Esophagus (tissue), 2 donors: ENCODE data around the gene SOWAHB. TPM values are rescaled to one million over a fixed set of nuclear protein-coding genes. Genes with fewer than 3 reads are reported as not detected.

Experiments used
- H3K27ac ChIP-seq, 2 donors: one replicate each; pipeline ENCODE4 v1.5.1; 2013; ENCODE audit warnings: low read depth in 2 of 2, mild to moderate bottlenecking in 2 of 2, inconsistent platforms in 1 of 2, low read length in 1 of 2, moderate library complexity in 1 of 2
- H3K27me3 ChIP-seq, 2 donors: one replicate each; pipeline ENCODE4 v1.6.1; 2013; ENCODE audit warnings: low read length in 2 of 2, control low read depth in 1 of 2, mild to moderate bottlenecking in 1 of 2; ENCODE audit not compliant: insufficient read depth in 2 of 2, control insufficient read depth in 1 of 2
- H3K36me3 ChIP-seq, 2 donors: one replicate each; pipeline ENCODE4 v1.6.1; 2013; ENCODE audit warnings: low read length in 1 of 2; ENCODE audit not compliant: control insufficient read depth in 2 of 2, insufficient read depth in 2 of 2
- H3K4me1 ChIP-seq, 2 donors: one replicate each; pipeline ENCODE4 v1.6.1; 2013; ENCODE audit warnings: low read length in 1 of 2; ENCODE audit not compliant: control insufficient read depth in 2 of 2, insufficient read depth in 2 of 2
- H3K4me3 ChIP-seq, 2 donors: one replicate each; pipeline ENCODE4 v1.5.1; 2013; ENCODE audit warnings: low read length in 2 of 2, mild to moderate bottlenecking in 2 of 2, low read depth in 1 of 2, moderate library complexity in 1 of 2
- H3K9me3 ChIP-seq, 2 donors: one replicate each; pipeline ENCODE4 v1.6.1; 2013; ENCODE audit warnings: mild to moderate bottlenecking in 2 of 2, low read depth in 1 of 2, low read length in 1 of 2, moderate library complexity in 1 of 2; ENCODE audit not compliant: control insufficient read depth in 2 of 2, insufficient read depth in 1 of 2
- WGBS, 2 donors: extraction: QIAGEN DNeasy Blood & Tissue Kit; methylation state at CpG; one replicate each; pipeline ENCODE4 v1.1.7; 2013; 5-methylcytosine and 5-hydroxymethylcytosine counted together
- polyA plus RNA-seq, 2 donors: library from polyadenylated mRNA; stranded (reverse); fragments of 200-250 nt; gene quantifications; one replicate each; pipeline ENCODE4 v1.2.3, GENCODE V29; 2013
- donor health status: healthy with polysubstance abuse.
- donor health status: Bipolar disorder and iron deficiency.

SOWAHB gene
- polyA plus RNA-seq, 2 donors: 1.6 to 6.2 TPM

- no peak overlapping the region for H3K4me3 ChIP-seq
- WGBS, 2 donors: 78 to 92% methylated on average over 5 of the region's 5 CpGs
- H3K36me3 ChIP-seq: no peaks in the 10 kb centered on the region
- no peaks in the 10 kb centered on the region for H3K27me3 ChIP-seq
- no peak overlapping the region for H3K27ac ChIP-seq
- no peaks in the 10 kb centered on the region for H3K4me1 ChIP-seq
- no peaks in the 10 kb centered on the region for H3K9me3 ChIP-seq
These were observed 25.8 kb upstream of the SOWAHB start for GRCh38 chr4:76923619-76924357.

DNA sequence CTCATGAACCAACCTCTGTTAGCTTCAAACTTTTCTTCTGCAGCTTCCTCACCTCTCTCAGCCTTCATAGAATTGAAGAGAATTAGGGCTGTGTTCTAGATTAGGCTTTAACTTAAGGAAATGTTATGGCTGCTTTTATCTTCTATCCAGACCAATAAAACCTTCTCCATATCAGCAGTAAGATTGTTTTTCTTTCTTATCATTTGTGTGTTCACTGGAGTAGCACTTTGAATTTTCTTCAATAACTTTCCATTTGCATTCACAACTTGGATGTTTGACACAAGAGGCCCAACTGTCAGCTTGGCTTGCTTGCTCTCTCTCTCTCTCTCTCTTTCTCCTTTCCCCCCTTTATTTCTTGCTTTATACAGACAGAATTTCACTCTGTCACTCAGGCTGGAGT is 22.8 kb upstream of the SOWAHB start:
- Histone ChIP-seq H3K4me1 (no peaks in the 10 kb centered on the region), H3K9me3 (no peaks in the 10 kb centered on the region), H3K27me3 (no peaks in the 10 kb centered on the region), H3K4me3 (no peak overlapping the region), H3K36me3 (no peaks in the 10 kb centered on the region), H3K27ac (no peak overlapping the region)

DNA sequence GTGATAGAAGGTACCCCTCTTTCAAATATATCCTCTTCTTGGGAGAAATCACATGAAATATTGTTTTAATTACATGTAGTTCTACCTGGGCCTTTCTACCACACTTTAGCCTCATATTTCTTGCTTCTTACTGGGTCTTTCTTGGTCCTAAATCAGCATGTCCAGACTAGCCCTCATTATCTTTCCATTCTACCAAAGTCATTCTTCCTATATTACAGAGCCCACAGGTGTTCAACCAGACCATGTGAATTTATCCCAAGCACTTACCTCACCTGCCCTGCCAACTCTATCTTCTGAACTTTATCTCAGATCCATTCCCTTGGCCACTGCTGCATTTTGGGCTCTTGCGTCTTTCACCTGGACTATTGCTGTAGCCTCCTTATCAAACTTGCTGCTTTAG is 11.8 kb upstream of the SOWAHB start:
- no peaks in the 10 kb centered on the region for H3K4me1 ChIP-seq
- no peaks in the 10 kb centered on the region for H3K27me3 ChIP-seq
- 94 to 100% methylated on average over 1 of the region's 1 CpG for WGBS, 2 donors
- H3K36me3 ChIP-seq: no peaks in the 10 kb centered on the region
- no peaks in the 10 kb centered on the region for H3K9me3 ChIP-seq
- no peak overlapping the region for H3K4me3 ChIP-seq
- H3K27ac ChIP-seq: no peak overlapping the region

- Histone ChIP-seq H3K36me3 (no peaks in the 10 kb centered on the region), H3K9me3 (no peaks in the 10 kb centered on the region), H3K4me3 (no peak overlapping the region), H3K4me1 (no peaks in the 10 kb centered on the region), H3K27ac (no peak overlapping the region), H3K27me3 (no peaks in the 10 kb centered on the region)
- WGBS, 2 donors: 63 to 80% methylated on average over 1 of the region's 1 CpG
These were observed 7.6 kb upstream of the SOWAHB start for GRCh38 chr4:76905521-76905920.

DNA sequence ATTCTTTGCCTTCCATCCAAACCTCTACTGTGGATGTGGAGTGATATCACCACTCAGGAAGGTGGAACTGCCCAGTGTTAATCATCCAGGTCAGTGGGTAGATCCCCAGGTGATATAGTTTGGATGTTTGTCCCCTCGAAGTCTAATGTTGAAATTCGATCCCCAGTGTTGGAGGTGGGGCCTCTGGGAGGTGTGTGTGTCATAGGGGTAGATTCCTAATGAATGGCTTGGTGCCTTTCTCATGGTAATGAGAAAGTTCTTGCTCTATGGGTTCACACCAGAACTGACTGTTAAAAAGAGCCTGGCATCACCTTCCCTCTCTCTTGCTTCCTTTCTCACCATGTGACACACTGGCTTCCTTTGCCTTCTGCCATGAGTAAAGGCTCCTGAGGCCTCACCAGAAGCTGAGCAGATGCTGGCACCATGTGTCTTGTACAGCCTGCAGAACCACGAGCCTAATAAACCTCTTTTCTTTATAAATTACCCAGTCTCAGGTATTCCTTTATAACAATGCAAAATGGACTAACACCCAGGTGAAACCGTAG is 6.8 kb upstream of the SOWAHB start:
- Histone ChIP-seq H3K27me3 (no peaks in the 10 kb centered on the region), H3K4me1 (no peaks in the 10 kb centered on the region), H3K27ac (no peak overlapping the region), H3K4me3 (no peak overlapping the region), H3K9me3 (no peaks in the 10 kb centered on the region), H3K36me3 (no peaks in the 10 kb centered on the region)
- WGBS, 2 donors: 75 to 77% methylated on average over 4 of the region's 4 CpGs

DNA sequence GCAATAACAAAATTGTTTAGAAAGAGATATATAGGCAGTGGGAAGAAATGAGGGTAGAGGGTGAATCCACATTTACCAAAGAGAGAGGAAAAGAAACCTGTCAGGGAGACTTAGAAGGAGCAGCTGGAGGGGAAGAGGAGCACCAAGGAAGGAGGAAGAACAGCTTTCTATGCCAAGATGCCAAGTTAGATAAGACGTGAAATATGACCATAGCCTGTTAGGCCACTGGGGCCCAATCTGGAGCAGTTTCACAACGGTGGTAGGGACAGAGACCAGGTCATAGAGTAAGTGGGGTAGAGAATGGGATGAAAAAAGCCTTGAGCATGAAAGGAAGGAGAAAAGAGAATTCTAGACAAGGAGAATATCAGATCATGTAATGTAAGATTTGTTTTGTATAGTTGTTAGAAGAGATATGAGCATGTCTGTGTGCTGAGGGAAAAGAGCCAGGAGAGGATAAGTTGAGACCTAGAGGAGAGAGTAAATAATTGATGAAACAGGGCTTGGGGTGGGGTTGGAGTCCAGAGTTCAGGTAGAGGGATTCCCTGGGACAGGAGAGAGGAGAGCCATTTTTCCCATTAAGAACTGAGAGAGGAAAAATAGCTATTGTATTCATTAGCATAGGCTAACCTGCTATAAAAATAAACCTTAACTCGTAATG is 4.4 kb upstream of the SOWAHB start:
- no peak overlapping the region for H3K27ac ChIP-seq
- H3K9me3 ChIP-seq: no peaks in the 10 kb centered on the region
- H3K4me3 ChIP-seq: no peak overlapping the region
- no peaks in the 10 kb centered on the region for H3K27me3 ChIP-seq
- WGBS, 2 donors: 65 to 68% methylated on average over 3 of the region's 3 CpGs
- H3K4me1 ChIP-seq: no peaks in the 10 kb centered on the region
- no peaks in the 10 kb centered on the region for H3K36me3 ChIP-seq

DNA sequence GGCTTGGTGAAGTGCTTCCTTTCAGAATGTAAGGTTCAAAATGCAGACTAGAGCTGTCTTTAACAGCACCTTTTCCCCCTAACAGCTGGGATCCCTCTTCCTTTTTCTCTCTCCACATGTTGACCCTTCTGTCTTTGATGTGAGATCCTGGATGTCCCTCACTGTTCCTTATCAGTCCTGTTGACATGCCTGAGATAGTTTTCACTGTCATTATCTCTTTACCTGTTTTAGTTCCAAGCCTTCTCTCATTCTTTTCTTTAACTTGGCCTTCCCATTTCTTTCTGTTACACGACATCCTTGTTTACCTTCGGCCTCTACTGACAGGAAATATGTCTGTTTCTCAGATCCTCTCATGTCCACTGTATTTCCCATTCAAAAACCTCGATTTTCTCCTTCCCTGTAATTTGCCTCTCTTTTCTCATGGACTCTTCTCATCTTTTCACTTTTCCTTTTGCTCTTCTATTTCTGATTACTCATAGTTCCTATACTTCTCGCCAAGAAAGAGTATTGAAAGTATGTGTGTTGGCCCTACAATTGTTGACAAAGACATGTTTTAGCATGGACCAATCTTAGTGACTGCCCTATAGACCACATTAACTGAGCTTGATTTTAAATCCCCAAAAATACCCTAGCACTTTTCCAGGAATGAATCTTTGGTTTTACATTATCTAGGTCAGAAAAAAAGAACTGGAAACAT is 1.2 kb upstream of the SOWAHB start:
- H3K4me3 ChIP-seq: peak overlapping the region in 1 of 2 donors; percentile 85
- WGBS, 2 donors: 45 to 59% methylated on average over 4 of the region's 4 CpGs

GRCh38 chr4:76898385-76898692 is 395 bp upstream of the SOWAHB start:
- H3K36me3 ChIP-seq: no peaks in the 10 kb centered on the region
- H3K27ac ChIP-seq: peak overlapping the region; percentile 78 to 89
- 9 to 22% methylated on average over 14 of the region's 14 CpGs for WGBS, 2 donors
- H3K27me3 ChIP-seq: no peaks in the 10 kb centered on the region
- H3K4me1 ChIP-seq: peaks cover 5 to 6% of the 10 kb centered on the region in 2 donors
- H3K9me3 ChIP-seq: no peaks in the 10 kb centered on the region
- H3K4me3 ChIP-seq: peak overlapping the region; percentile 78 to 85

More for the DNA sequence above, 1.2 kb upstream of the SOWAHB start:
- Histone ChIP-seq H3K9me3 (no peaks in the 10 kb centered on the region), H3K4me1 (peaks cover 5 to 6% of the 10 kb centered on the region in 2 donors), H3K27me3 (no peaks in the 10 kb centered on the region), H3K36me3 (no peaks in the 10 kb centered on the region), H3K27ac (no peak overlapping the region)

DNA sequence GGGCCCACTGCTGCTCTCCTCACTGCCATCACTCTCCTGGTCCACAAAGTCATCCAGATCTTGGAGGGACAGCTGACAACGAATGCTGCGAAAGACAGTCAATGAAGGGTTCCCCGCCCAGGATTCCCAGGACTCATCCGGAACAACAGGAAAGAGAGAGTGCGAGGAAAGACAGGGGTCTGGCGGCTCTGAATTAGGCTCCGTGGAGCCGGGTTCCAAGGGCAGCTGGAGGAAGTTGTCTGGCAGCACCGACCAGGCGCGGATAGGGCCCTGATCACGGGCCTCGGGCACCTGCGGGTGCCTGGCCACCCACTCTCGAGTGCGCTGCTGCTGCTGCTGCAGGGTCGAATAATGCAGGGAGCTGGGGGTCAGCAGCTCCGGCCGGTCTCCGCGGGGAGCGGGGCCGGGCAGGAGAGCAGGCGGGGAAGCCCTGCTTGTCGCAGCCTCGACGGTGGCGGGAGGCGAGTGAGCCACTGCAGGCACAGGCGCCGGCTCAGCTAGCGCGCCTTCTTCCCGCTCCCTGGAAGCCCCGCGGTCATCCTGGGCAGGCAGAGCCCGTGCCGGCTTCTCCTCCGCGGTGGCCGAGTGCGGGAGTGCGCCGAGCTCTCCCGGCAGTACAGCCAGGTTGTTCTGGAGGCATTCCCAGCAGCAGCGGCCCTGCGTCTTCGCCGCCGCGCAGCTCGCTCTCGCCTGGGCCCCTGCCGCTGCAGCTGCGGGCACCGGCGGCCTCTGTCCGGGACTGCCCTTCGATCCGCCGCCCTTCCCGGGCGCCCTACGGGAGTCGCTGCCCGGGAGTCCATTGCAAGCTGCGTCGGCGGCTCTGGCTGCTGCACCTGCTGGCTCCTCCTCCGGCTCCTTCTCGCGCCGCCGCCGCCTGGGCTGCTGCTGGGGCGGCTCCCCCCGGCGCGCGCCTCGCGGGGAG is 1.1 kb downstream of the SOWAHB start:
- Histone ChIP-seq H3K36me3 (no peaks in the 10 kb centered on the region), H3K4me3 (peak overlapping the region; percentile 78 to 85), H3K27me3 (no peaks in the 10 kb centered on the region), H3K27ac (peak overlapping the region; percentile 78 to 89), H3K9me3 (no peaks in the 10 kb centered on the region), H3K4me1 (peaks cover 5 to 6% of the 10 kb centered on the region in 2 donors)
- 11 to 13% methylated on average over 58 to 82 of the region's 82 CpGs for WGBS, 2 donors
